NCI-H1694 (cell line): ENCODE data around the gene ZNF831.

ENCODE experiments used
- DNase-seq: peaks from one replicate; lab custom pipeline; 2025; lab: John Stamatoyannopoulos, UW

The ZNF831 gene

DNA sequence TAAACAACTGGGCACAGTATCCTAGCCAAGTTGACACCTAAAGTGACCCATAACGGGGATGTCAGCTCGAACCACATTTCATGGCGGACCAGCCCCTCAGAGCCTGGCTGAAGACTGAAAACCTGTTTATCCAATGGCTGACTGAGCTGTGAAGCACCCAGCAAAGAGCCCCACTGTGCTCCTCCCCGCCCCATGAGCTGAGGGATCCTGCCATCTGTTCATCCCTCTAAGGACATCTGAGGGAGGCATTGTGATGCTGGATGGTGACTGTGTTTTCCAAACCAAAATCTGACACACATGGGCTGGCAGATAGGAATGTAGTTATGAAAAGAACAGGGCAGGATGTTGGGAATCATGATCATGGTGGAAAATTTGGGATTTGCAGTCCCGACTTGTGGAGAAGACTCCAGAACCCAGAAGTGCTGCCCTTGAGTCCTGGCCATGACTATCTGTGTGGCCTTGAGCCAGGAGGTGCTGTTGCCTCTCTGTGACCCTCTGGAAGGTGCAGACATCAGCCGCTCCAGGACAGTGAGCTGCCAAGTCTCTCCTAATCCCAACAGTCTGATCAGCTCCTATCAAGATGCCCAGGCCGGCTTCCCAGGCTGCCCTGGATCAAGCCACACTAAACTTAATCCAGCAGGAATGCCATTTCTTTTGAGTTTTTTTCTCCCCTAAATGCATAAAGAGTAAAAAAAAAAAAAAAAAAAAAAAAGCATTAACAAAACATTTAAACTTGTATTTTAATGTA, 142.5 kb downstream of the ZNF831 start:
- DNase-seq = no peak

GRCh38 chr20:59307270-59307669, 143.6 kb downstream of the ZNF831 start:
- DNase-seq = no peak
